IMR-90 (cell line): Measurements from ENCODE around the gene CARNS1. TPM values are rescaled to one million over a fixed set of nuclear protein-coding genes. Genes with fewer than 3 reads are reported as not detected.
A peak's percentile ranks its signal among the peaks of the same experiment; 100 is the strongest.
"Not testable (repeated sequence)": the region's sequence is repeated elsewhere in the genome, so short reads cannot be mapped to it uniquely, and the experiment has no call there.

Experiments used
- ATAC-seq: fragments of 200-7000 bp; cut with Tn5 transposase; 2 replicates; pipeline ENCODE4 v1.9.1; 2020; ENCODE audit warnings: low read depth, mild to moderate bottlenecking, moderate library complexity
- BruUV-seq: library from RNA; stranded (reverse); fragments of 400-500 nt; replicated peaks from 2 replicates; lab custom pipeline; 2021; lab: Mats Ljungman, UMichigan
- CTCF ChIA-PET: fragments of 300-600 bp; formaldehyde crosslinking; extraction: SDS; loops from one replicate; lab custom pipeline; 2021; ENCODE audit warnings: antibody characterized with exemption; lab: Yijun Ruan, JAX
- POLR2A ChIA-PET: fragments of 300-600 bp; sonication (Branson Sonifier 250); formaldehyde crosslinking; loops from one replicate; lab custom pipeline; 2022; ENCODE audit warnings: antibody characterized with exemption; ENCODE audit not compliant: unreplicated experiment; lab: Charles Lee
- DNase-seq: peaks from one replicate; pipeline ENCODE4 v3.0.0; 2013
- H2AFZ ChIP-seq: replicated peaks from 2 replicates; pipeline ENCODE3; 2013; ENCODE audit warnings: low read length, mild to moderate bottlenecking; ENCODE audit not compliant: poor library complexity
- H2AK5ac ChIP-seq: 2 replicates; pipeline ENCODE4 v1.6.1; 2013; ENCODE audit warnings: low read depth, low read length, inconsistent platforms
- H2AK9ac ChIP-seq: replicated peaks from 2 replicates; pipeline ENCODE3; 2013; ENCODE audit warnings: mild to moderate bottlenecking, low read depth, low read length, moderate library complexity; ENCODE audit not compliant: poor library complexity
- H2BK120ac ChIP-seq: 2 replicates; pipeline ENCODE4 v1.6.1; 2013; ENCODE audit warnings: low read depth, low read length, inconsistent platforms
- H2BK15ac ChIP-seq: 3 replicates; pipeline ENCODE4 v1.6.1; 2013; ENCODE audit warnings: low read depth, low read length, inconsistent platforms
- H2BK20ac ChIP-seq: 2 replicates; pipeline ENCODE4 v1.6.1; 2013; ENCODE audit warnings: low read depth, mild to moderate bottlenecking, inconsistent platforms, low read length, moderate library complexity
- H2BK5ac ChIP-seq: 2 replicates; pipeline ENCODE4 v1.6.1; 2013; ENCODE audit warnings: mild to moderate bottlenecking, low read depth, low read length, inconsistent platforms; ENCODE audit not compliant: poor library complexity, severe bottlenecking
- H3K14ac ChIP-seq: replicated peaks from 2 replicates; pipeline ENCODE4 v1.6.1; 2013; ENCODE audit warnings: low read depth, low read length, inconsistent platforms
- H3K18ac ChIP-seq: 2 replicates; pipeline ENCODE4 v1.6.1; 2013; ENCODE audit warnings: low read depth, low read length, control low read depth
- H3K23ac ChIP-seq: 2 replicates; pipeline ENCODE4 v1.6.1; 2013; ENCODE audit warnings: low read depth, low read length, inconsistent platforms
- H3K27ac ChIP-seq: 2 replicates; pipeline ENCODE4 v1.5.1; 2013; ENCODE audit warnings: mild to moderate bottlenecking, control low read depth, low read length; ENCODE audit not compliant: insufficient read depth
- H3K27me3 ChIP-seq: 2 replicates; pipeline ENCODE4 v1.6.1; 2013; ENCODE audit warnings: low read length; ENCODE audit not compliant: control insufficient read depth, insufficient read depth
- H3K36me3 ChIP-seq: 2 replicates; pipeline ENCODE4 v1.6.1; 2013; ENCODE audit warnings: low read length, mixed read lengths; ENCODE audit not compliant: control insufficient read depth, insufficient read depth
- H3K4ac ChIP-seq: 2 replicates; pipeline ENCODE4 v1.6.1; 2013; ENCODE audit warnings: low read depth, low read length, inconsistent platforms
- H3K4me1 ChIP-seq: 2 replicates; pipeline ENCODE4 v1.6.1; 2013; ENCODE audit warnings: low read length, mixed read lengths; ENCODE audit not compliant: control insufficient read depth, insufficient read depth
- H3K4me2 ChIP-seq: 2 replicates; pipeline ENCODE4 v1.6.1; 2013; ENCODE audit warnings: low read depth, mild to moderate bottlenecking, control low read depth, low read length, moderate library complexity
- H3K4me3 ChIP-seq: 2 replicates; pipeline ENCODE4 v1.5.1; 2013; ENCODE audit warnings: low read depth, mild to moderate bottlenecking, control low read depth, low read length, moderate library complexity; ENCODE audit not compliant: insufficient read depth
- H3K56ac ChIP-seq: 2 replicates; pipeline ENCODE4 v1.6.1; 2013; ENCODE audit warnings: low read length, inconsistent platforms; ENCODE audit not compliant: insufficient read depth; ENCODE audit errors: extremely low read depth
- H3K79me1 ChIP-seq, 2 experiments: 2 replicates each; pipeline ENCODE4 v1.6.1; 2013; ENCODE audit warnings: low read length in 2 of 2, inconsistent platforms in 1 of 2, low read depth in 1 of 2
- H3K9ac ChIP-seq: 2 replicates; pipeline ENCODE4 v1.6.1; 2013; ENCODE audit warnings: low read depth, low read length, control low read depth
- H3K9me1 ChIP-seq: 2 replicates; pipeline ENCODE4 v1.6.1; 2013; ENCODE audit warnings: low read length, inconsistent platforms; ENCODE audit not compliant: insufficient read depth
- H3K9me3 ChIP-seq: 2 replicates; pipeline ENCODE4 v1.6.1; 2013; ENCODE audit warnings: low read length; ENCODE audit not compliant: control insufficient read depth, insufficient read depth
- H4K20me1 ChIP-seq: 2 replicates; pipeline ENCODE4 v1.6.1; 2013; ENCODE audit warnings: low read length, inconsistent platforms; ENCODE audit not compliant: insufficient read depth
- H4K5ac ChIP-seq: 2 replicates; pipeline ENCODE4 v1.6.1; 2013; ENCODE audit warnings: mild to moderate bottlenecking, low read depth, low read length, control low read depth
- H4K8ac ChIP-seq, 2 experiments: 2 replicates each; pipeline ENCODE4 v1.6.1; 2013; ENCODE audit warnings: low read depth in 2 of 2, low read length in 2 of 2, control low read depth in 1 of 2, inconsistent platforms in 1 of 2
- H4K91ac ChIP-seq: 2 replicates; pipeline ENCODE4 v1.6.1; 2013; ENCODE audit warnings: low read depth, low read length, inconsistent platforms; ENCODE audit not compliant: insufficient read depth
- MXI1 ChIP-seq: IDR thresholded peaks from 2 replicates; pipeline ENCODE4 v1.6.1; 2012; ENCODE audit warnings: low read depth, mild to moderate bottlenecking, low read length, moderate library complexity, borderline replicate concordance
- NFE2L2 ChIP-seq: fragments of 150-350 bp; IDR thresholded peaks from 2 replicates; pipeline ENCODE4 v1.6.1; 2016; ENCODE audit warnings: low read depth, mild to moderate bottlenecking, low read length
- WGBS, 2 experiments: methylation state at CpG; one replicate each; pipeline versions ENCODE4 v1.1.5 to v1.1.7; 2013; ENCODE audit warnings: missing lambda C conversion rate in 2 of 2; ENCODE audit not compliant: insufficient read length in 1 of 2; ENCODE audit errors: extremely low coverage in 2 of 2; 5-methylcytosine and 5-hydroxymethylcytosine counted together
- dilution Hi-C: fragments of 300-500 bp; cut with HindIII; formaldehyde crosslinking; loops from one replicate; pipeline ENCODE4 v1.14.3; 2018; ENCODE audit warnings: low sequenced_read_pairs; ENCODE audit not compliant: unreplicated experiment
- in situ Hi-C: fragments of 300-500 bp; cut with MboI; formaldehyde crosslinking; loops from 3 replicates; pipeline ENCODE4 v1.14.3; 2019; ENCODE audit warnings: low sequenced_read_pairs, inconsistent platforms, mixed read lengths
- intact Hi-C: fragments of 100-400 bp; cut with micrococcal nuclease; formaldehyde crosslinking; loops from 2 replicates; pipeline ENCODE4 v1.10.0; 2022
- polyA plus RNA-seq, 3 experiments: library from polyadenylated mRNA; depleted of rRNA; stranded (reverse); fragments of >200 nt; gene quantifications; 2 replicates each; pipeline ENCODE4 v1.2.3, GENCODE V29; 2012; ENCODE audit warnings: low replicate concordance in 1 of 3
- total RNA-seq: library from RNA; depleted of rRNA; stranded (reverse); fragments of >200 nt; gene quantifications from 2 replicates; pipeline ENCODE4 v1.2.3, GENCODE V29; 2012

The CARNS1 gene
- total and polyA plus RNA-seq, 2 of the 4 experiments (the other 2 are of a cell fraction): under 0.01 to 0.32 TPM

DNA sequence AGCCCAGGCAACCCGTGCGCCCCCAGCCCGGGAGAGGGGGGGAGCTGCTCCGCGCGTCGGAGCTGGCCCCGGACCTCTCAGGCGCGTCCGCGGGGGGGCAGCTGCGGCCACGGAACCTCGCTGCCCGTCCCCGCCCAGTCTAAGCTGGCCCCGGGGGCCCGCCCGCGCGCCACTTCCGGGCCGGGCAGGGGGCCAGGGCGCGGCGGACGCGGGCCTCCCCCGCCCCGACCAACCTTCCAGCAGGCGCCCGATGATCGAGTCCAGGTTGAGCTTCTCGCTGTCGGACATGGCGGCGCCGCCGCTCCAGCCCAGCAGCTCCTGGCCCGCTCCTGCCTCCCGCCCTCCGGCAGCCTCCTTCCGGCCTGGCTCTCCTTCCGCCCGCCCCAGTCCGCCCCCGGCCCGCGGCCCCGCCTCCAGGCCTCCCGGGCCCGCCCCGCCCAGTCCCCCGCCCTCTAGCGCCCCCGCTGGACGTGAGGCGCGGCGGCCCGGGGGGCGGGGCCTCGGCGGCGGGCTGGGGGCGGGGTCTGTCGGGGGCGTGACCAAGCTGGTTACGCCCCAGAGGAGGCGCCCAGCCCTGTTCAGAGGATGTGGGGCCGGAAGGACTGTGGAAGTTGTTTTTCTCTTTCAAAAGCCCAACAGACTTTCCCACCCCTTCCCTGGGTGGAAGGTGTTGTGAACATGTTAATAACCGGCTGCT lies 13.8 kb upstream of the CARNS1 start, which contains the start of gene PPP1CA (continued):
- no peak for TF ChIP-seq NFE2L2
- peak; percentile 59; the same call in 1 of the 2 replicates for TF ChIP-seq MXI1

DNA sequence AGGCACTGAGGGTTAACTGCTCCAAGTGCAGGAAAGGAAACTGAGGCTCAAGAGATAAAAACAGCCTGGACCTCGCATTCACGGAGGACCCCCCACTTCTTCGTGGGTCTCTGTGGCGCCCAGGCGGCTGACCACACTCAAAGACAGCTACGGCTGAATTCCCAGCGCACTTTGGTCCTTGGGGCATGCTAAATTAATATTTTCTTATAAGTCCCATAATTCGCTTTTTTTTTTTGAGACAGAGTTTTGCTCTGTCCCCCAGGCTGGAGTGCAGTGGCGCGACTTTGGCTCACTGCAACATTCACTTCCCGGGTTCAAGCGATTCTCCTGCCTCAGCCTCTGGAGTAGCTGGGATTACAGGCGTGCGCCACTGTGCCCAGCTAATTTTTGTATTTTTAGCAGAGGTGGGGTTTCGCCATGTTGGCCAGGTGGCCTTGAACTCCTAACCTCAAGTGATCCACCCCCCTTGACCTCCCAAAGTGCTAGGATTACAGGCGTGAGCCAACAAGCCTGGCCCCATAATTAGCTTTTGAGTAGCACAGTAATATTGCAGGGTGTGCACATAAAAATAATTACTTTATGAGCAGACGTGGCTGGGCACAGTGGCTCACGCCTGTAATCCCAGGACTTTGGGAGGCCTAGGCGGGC lies 13.2 kb upstream of the CARNS1 start:
- 38% methylated on average over 5 of the region's 19 CpGs; no CpG with 5 or more reads in 1 of the 2 experiments for WGBS, 2 experiments
- Histone ChIP-seq H2BK120ac (peak overlapping the region; percentile 91), H3K79me1 (peaks cover 17 to 35% of the 10 kb centered on the region in 2 experiments; a peak in 3 of 4 replicates), H3K23ac (peak overlapping the region; percentile 78), H4K20me1 (peaks cover 30% of the 10 kb centered on the region), H2AFZ (peak overlapping the region; percentile 99), H4K8ac (peak overlapping the region; percentile 97 to 100), H3K9ac (peak overlapping the region; percentile 86), H4K5ac (peak overlapping the region; percentile 100), H3K36me3 (peaks cover 31% of the 10 kb centered on the region), H3K4me2 (peak overlapping the region; percentile 96), H3K4me1 (peaks cover 13% of the 10 kb centered on the region), H3K14ac (peak overlapping the region; percentile 99), H3K18ac (peak overlapping the region; percentile 99), H2BK15ac (peak overlapping the region; percentile 72; the same call in 1 of the 3 replicates), H2AK9ac (peak overlapping the region; percentile 97), H3K4me3 (peak overlapping the region; percentile 48; the same call in 1 of the 2 replicates), H4K91ac (peak overlapping the region; percentile 92), H3K56ac (peak overlapping the region; percentile 90), H3K4ac (peak overlapping the region; percentile 97), H2AK5ac (peak overlapping the region; percentile 95), H2BK5ac (peak overlapping the region; percentile 94), H3K27ac (peak overlapping the region; percentile 95)
- dilution Hi-C loops, H3K9me3 ChIP-seq, H3K27me3 ChIP-seq, intact Hi-C loops, H2BK20ac ChIP-seq, H3K9me1 ChIP-seq, BruUV-seq, in situ Hi-C loops, DNase-seq, ATAC-seq: not testable (repeated sequence)
- ChIA-PET POLR2A (interaction anchor here (0.6 to 0.9 kb wide), 3 partner anchors 11 to 132 kb away, joined by 3 to 4 read pairs (median 3); no protein-coding TSS in a partner anchor), CTCF (interaction anchor here (0.9 to 1.5 kb wide), 4 partner anchors 10 to 67 kb away, joined by 3 to 7 read pairs (median 6); partner anchors contain the start of genes RAD9A and TMEM134)

DNA sequence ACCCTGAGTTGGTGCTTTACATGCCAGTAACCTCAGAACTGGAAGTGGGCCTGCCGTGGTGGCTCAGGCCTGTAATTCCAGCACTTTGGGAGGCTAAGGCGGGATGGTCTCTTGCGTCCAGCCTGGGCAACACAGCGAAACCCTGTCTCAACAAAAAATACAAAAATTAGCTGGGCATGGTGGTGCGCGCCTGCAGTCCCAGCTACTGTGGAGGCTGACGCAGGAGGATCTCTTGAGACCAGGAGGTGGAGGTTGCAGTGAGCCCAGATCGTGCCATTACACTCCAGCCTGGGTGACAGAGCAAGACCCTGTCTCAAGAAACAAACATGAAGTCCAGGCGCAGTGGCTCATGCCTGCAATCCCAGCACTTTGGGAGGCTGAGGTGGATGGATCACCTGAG lies 12.4 kb upstream of the CARNS1 start:
- H3K14ac ChIP-seq, H3K27ac ChIP-seq, H2AFZ ChIP-seq, intact Hi-C loops, ATAC-seq, POLR2A ChIA-PET, H2AK5ac ChIP-seq, H3K18ac ChIP-seq, H3K4me2 ChIP-seq, dilution Hi-C loops, H3K9me3 ChIP-seq, H4K91ac ChIP-seq, H3K9ac ChIP-seq, H2AK9ac ChIP-seq, H2BK15ac ChIP-seq, H3K23ac ChIP-seq, CTCF ChIA-PET, H2BK120ac ChIP-seq, DNase-seq, H2BK5ac ChIP-seq, H3K4me3 ChIP-seq, BruUV-seq, H3K9me1 ChIP-seq, H3K4ac ChIP-seq, H4K5ac ChIP-seq, in situ Hi-C loops, H2BK20ac ChIP-seq, H3K56ac ChIP-seq: not testable (repeated sequence)
- Histone ChIP-seq H3K27me3 (peaks cover 10% of the 10 kb centered on the region), H4K20me1 (peaks cover 26% of the 10 kb centered on the region), H3K79me1 (peaks cover 17 to 28% of the 10 kb centered on the region in 2 experiments; a peak in 3 of 4 replicates), H3K36me3 (peaks cover 23% of the 10 kb centered on the region), H3K4me1 (peaks cover 13% of the 10 kb centered on the region), H4K8ac (peak overlapping the region in 1 of 2 experiments; percentile 23; a peak in 2 of 4 replicates)
- 89% methylated on average over 3 of the region's 9 CpGs; no CpG with 5 or more reads in 1 of the 2 experiments for WGBS, 2 experiments
